WTC11 (cell line): ENCODE data around the gene KCNT2.

Experiments
- FOXP1 ChIP-seq: sonication (generic); formaldehyde crosslinking; IDR thresholded peaks from 2 replicates; pipeline ENCODE4 v1.8.0; 2022; ENCODE audit warnings: missing genetic modification reagents, mild to moderate bottlenecking, moderate library complexity, borderline replicate concordance
- KAT7 ChIP-seq: sonication (generic); formaldehyde crosslinking; IDR thresholded peaks from 2 replicates; pipeline ENCODE4 v1.8.1; 2023; ENCODE audit warnings: missing genetic modification reagents, mild to moderate bottlenecking, borderline replicate concordance
- NFE2L1 ChIP-seq: sonication (generic); formaldehyde crosslinking; IDR thresholded peaks from 2 replicates; pipeline ENCODE4 v1.8.1; 2023; ENCODE audit warnings: missing genetic modification reagents
- ZNF121 ChIP-seq: sonication (generic); formaldehyde crosslinking; IDR thresholded peaks from 2 replicates; pipeline ENCODE4 v1.8.0; 2023; ENCODE audit warnings: missing genetic modification reagents
- TF ChIP-seq, protein P1 (sequence below): fragments of 200-600 bp; IDR thresholded peaks from 2 replicates; pipeline ENCODE4 v1.8.0; 2022; ENCODE audit warnings: antibody characterized with exemption
- TF ChIP-seq, protein P2 (sequence below): sonication (generic); formaldehyde crosslinking; IDR thresholded peaks from 2 replicates; pipeline ENCODE4 v1.8.1; 2023; ENCODE audit warnings: mild to moderate bottlenecking, missing genetic modification reagents, moderate library complexity
- TF ChIP-seq, protein P3 (sequence below): sonication (generic); formaldehyde crosslinking; IDR thresholded peaks from 2 replicates; pipeline ENCODE4 v1.8.1; 2023; ENCODE audit warnings: mild to moderate bottlenecking, missing genetic modification reagents, borderline replicate concordance
- TF ChIP-seq, protein P4 (sequence below): sonication (generic); formaldehyde crosslinking; IDR thresholded peaks from 2 replicates; pipeline ENCODE4 v1.8.1; 2022; ENCODE audit warnings: low read depth, mild to moderate bottlenecking, moderate library complexity, missing genetic modification reagents, borderline replicate concordance
- TF ChIP-seq, protein P5 (sequence below): sonication (generic); formaldehyde crosslinking; IDR thresholded peaks from 2 replicates; pipeline ENCODE4 v1.8.1; 2023; ENCODE audit warnings: mild to moderate bottlenecking, missing genetic modification reagents, moderate library complexity
- TF ChIP-seq, protein P6 (sequence below): sonication (generic); formaldehyde crosslinking; IDR thresholded peaks from 2 replicates; pipeline ENCODE4 v1.8.1; 2023; ENCODE audit warnings: mild to moderate bottlenecking, missing genetic modification reagents

DNA sequence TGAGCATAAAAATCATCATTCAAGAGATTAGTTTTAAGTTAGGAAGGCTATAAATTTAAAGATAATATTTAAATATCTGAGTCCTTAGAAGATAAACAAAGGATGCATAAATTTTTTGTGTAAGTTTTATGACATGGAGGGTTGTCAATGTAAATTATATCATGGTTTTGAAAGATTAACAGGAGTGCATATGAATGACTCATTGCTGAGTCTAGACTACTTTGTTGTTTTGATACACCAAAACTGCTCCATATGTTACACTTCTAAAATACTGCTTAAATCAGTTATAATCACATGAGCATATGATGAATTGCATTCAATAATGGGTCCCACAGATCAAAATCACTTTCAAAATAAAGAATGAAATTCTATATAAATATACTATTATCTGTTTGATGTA is 312.5 kb downstream of the KCNT2 start:
- TF ChIP-seq, protein P1, sequence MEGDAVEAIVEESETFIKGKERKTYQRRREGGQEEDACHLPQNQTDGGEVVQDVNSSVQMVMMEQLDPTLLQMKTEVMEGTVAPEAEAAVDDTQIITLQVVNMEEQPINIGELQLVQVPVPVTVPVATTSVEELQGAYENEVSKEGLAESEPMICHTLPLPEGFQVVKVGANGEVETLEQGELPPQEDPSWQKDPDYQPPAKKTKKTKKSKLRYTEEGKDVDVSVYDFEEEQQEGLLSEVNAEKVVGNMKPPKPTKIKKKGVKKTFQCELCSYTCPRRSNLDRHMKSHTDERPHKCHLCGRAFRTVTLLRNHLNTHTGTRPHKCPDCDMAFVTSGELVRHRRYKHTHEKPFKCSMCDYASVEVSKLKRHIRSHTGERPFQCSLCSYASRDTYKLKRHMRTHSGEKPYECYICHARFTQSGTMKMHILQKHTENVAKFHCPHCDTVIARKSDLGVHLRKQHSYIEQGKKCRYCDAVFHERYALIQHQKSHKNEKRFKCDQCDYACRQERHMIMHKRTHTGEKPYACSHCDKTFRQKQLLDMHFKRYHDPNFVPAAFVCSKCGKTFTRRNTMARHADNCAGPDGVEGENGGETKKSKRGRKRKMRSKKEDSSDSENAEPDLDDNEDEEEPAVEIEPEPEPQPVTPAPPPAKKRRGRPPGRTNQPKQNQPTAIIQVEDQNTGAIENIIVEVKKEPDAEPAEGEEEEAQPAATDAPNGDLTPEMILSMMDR, result no peak
- TF ChIP-seq, protein P2, sequence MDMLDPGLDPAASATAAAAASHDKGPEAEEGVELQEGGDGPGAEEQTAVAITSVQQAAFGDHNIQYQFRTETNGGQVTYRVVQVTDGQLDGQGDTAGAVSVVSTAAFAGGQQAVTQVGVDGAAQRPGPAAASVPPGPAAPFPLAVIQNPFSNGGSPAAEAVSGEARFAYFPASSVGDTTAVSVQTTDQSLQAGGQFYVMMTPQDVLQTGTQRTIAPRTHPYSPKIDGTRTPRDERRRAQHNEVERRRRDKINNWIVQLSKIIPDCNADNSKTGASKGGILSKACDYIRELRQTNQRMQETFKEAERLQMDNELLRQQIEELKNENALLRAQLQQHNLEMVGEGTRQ (CRISPR knock-in tag), result no peak
- TF ChIP-seq ZNF121 (no peak), FOXP1 (CRISPR knock-in tag) (no peak), NFE2L1 (no peak), KAT7 (CRISPR knock-in tag) (no peak)
- TF ChIP-seq, protein P3, sequence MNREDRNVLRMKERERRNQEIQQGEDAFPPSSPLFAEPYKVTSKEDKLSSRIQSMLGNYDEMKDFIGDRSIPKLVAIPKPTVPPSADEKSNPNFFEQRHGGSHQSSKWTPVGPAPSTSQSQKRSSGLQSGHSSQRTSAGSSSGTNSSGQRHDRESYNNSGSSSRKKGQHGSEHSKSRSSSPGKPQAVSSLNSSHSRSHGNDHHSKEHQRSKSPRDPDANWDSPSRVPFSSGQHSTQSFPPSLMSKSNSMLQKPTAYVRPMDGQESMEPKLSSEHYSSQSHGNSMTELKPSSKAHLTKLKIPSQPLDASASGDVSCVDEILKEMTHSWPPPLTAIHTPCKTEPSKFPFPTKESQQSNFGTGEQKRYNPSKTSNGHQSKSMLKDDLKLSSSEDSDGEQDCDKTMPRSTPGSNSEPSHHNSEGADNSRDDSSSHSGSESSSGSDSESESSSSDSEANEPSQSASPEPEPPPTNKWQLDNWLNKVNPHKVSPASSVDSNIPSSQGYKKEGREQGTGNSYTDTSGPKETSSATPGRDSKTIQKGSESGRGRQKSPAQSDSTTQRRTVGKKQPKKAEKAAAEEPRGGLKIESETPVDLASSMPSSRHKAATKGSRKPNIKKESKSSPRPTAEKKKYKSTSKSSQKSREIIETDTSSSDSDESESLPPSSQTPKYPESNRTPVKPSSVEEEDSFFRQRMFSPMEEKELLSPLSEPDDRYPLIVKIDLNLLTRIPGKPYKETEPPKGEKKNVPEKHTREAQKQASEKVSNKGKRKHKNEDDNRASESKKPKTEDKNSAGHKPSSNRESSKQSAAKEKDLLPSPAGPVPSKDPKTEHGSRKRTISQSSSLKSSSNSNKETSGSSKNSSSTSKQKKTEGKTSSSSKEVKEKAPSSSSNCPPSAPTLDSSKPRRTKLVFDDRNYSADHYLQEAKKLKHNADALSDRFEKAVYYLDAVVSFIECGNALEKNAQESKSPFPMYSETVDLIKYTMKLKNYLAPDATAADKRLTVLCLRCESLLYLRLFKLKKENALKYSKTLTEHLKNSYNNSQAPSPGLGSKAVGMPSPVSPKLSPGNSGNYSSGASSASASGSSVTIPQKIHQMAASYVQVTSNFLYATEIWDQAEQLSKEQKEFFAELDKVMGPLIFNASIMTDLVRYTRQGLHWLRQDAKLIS, result no peak
- TF ChIP-seq, protein P4, sequence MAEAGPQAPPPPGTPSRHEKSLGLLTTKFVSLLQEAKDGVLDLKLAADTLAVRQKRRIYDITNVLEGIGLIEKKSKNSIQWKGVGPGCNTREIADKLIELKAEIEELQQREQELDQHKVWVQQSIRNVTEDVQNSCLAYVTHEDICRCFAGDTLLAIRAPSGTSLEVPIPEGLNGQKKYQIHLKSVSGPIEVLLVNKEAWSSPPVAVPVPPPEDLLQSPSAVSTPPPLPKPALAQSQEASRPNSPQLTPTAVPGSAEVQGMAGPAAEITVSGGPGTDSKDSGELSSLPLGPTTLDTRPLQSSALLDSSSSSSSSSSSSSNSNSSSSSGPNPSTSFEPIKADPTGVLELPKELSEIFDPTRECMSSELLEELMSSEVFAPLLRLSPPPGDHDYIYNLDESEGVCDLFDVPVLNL (CRISPR knock-in tag), result no peak
- TF ChIP-seq, protein P5, sequence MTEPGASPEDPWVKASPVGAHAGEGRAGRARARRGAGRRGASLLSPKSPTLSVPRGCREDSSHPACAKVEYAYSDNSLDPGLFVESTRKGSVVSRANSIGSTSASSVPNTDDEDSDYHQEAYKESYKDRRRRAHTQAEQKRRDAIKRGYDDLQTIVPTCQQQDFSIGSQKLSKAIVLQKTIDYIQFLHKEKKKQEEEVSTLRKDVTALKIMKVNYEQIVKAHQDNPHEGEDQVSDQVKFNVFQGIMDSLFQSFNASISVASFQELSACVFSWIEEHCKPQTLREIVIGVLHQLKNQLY (CRISPR knock-in tag), result no peak
- TF ChIP-seq, protein P6, sequence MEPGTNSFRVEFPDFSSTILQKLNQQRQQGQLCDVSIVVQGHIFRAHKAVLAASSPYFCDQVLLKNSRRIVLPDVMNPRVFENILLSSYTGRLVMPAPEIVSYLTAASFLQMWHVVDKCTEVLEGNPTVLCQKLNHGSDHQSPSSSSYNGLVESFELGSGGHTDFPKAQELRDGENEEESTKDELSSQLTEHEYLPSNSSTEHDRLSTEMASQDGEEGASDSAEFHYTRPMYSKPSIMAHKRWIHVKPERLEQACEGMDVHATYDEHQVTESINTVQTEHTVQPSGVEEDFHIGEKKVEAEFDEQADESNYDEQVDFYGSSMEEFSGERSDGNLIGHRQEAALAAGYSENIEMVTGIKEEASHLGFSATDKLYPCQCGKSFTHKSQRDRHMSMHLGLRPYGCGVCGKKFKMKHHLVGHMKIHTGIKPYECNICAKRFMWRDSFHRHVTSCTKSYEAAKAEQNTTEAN (CRISPR knock-in tag), result no peak
